ENCODE data around the gene CBLN1. TPM values are rescaled to one million over a fixed set of nuclear protein-coding genes. Genes with fewer than 3 reads are reported as not detected.

The CBLN1 gene
- total RNA-seq, 1 donor from 2014 or later: 0.11 TPM

- Mint-ChIP-seq H3K4me1 (ENCODE audit: low read depth, unreplicated experiment) (no peaks in the 10 kb centered on the region), H3K9me3 (ENCODE audit: unreplicated experiment) (peaks cover 13% of the 10 kb centered on the region), H3K4me3 (ENCODE audit: unreplicated experiment) (no peak overlapping the region), H3K27ac (ENCODE audit: unreplicated experiment) (no peak overlapping the region), H3K27me3 (ENCODE audit: low read depth, unreplicated experiment) (peaks cover 89% of the 10 kb centered on the region), H3K36me3 (ENCODE audit: low read depth, unreplicated experiment) (no peaks in the 10 kb centered on the region)
- no peak overlapping the region for H3K4me2 ChIP-seq (ENCODE audit: low read length)
- FAIRE-seq (no peak), DNase-seq (ENCODE audit: low read depth) (no peak)
- no peak for TF ChIP-seq EZH2 (IDR thresholded peaks at IDR 0.05; ENCODE audit: insufficient read depth, low read length)
- no peak for TF ChIP-seq CTCF (IDR thresholded peaks at IDR 0.05; ENCODE audit: insufficient read depth, low read depth, low read length)
- H3K4me1 ChIP-seq (ENCODE audit: insufficient read depth, low read length): no peaks in the 10 kb centered on the region
- H3K27ac ChIP-seq (ENCODE audit: low read depth, low read length): no peak overlapping the region
- H4K20me1 ChIP-seq (ENCODE audit: insufficient read depth, low read length): no peaks in the 10 kb centered on the region
- no peaks in the 10 kb centered on the region for H3K36me3 ChIP-seq (ENCODE audit: insufficient read depth, low read length)
- no peak overlapping the region for H3K9ac ChIP-seq (ENCODE audit: low read length)
- H3K9me3 ChIP-seq (ENCODE audit: insufficient read depth, low read depth, low read length): peaks cover 2% of the 10 kb centered on the region
- no peak overlapping the region for H2AFZ ChIP-seq (ENCODE audit: low read depth, low read length)
- H3K4me3 ChIP-seq (ENCODE audit: insufficient read depth, low read depth, low read length): no peak overlapping the region
- peaks cover 56% of the 10 kb centered on the region for H3K27me3 ChIP-seq (ENCODE audit: insufficient read depth, low read length)
- no peaks in the 10 kb centered on the region for H3K79me2 ChIP-seq (ENCODE audit: insufficient read depth, low read length)
Measured at GRCh38 chr16:49276646-49277385, 4.8 kb downstream of the CBLN1 start.

DNA sequence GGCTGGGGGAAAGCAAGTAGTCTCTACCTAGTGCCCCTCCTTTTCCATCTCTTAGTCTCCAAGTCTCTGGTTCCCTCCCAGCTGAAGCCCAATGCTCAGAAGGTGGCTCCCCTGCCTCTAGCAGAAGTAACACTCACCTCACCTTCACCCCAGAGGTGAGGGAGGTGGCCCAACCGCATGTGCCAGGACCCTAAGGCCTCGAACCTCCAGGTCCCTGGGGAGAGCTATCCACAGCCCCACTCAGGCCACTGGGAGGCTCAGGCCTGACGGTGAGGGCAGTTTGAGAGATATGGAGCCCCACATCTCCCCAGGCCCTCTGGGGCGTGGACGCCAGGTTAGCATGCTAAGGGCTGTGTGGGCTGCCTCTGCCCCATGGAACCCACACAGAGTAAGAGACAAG, 5.8 kb downstream of the CBLN1 start:
- Mint-ChIP-seq H3K27me3 (ENCODE audit: low read depth, unreplicated experiment) (peaks cover 94% of the 10 kb centered on the region), H3K36me3 (ENCODE audit: low read depth, unreplicated experiment) (no peaks in the 10 kb centered on the region), H3K9me3 (ENCODE audit: unreplicated experiment) (peaks cover 13% of the 10 kb centered on the region), H3K4me3 (ENCODE audit: unreplicated experiment) (no peak overlapping the region), H3K27ac (ENCODE audit: unreplicated experiment) (no peak overlapping the region), H3K4me1 (ENCODE audit: low read depth, unreplicated experiment) (no peaks in the 10 kb centered on the region)
- Histone ChIP-seq H3K4me3 (ENCODE audit: insufficient read depth, low read depth, low read length) (no peak overlapping the region), H4K20me1 (ENCODE audit: insufficient read depth, low read length) (no peaks in the 10 kb centered on the region), H3K4me1 (ENCODE audit: insufficient read depth, low read length) (no peaks in the 10 kb centered on the region), H3K79me2 (ENCODE audit: insufficient read depth, low read length) (no peaks in the 10 kb centered on the region), H3K27me3 (ENCODE audit: insufficient read depth, low read length) (peaks cover 52% of the 10 kb centered on the region), H3K27ac (ENCODE audit: low read depth, low read length) (no peak overlapping the region), H3K9me3 (ENCODE audit: insufficient read depth, low read depth, low read length) (peaks cover 2% of the 10 kb centered on the region), H3K4me2 (ENCODE audit: low read length) (no peak overlapping the region), H2AFZ (ENCODE audit: low read depth, low read length) (no peak overlapping the region), H3K9ac (ENCODE audit: low read length) (no peak overlapping the region), H3K36me3 (ENCODE audit: insufficient read depth, low read length) (no peaks in the 10 kb centered on the region)
- DNase-seq (ENCODE audit: low read depth): no peak
- TF ChIP-seq EZH2 (IDR thresholded peaks at IDR 0.05; ENCODE audit: insufficient read depth, low read length): no peak
- FAIRE-seq: no peak

- DNase-seq (ENCODE audit: low read depth): no peak
- Histone ChIP-seq H3K27me3 (ENCODE audit: insufficient read depth, low read length) (peaks cover 45% of the 10 kb centered on the region), H3K4me3 (ENCODE audit: insufficient read depth, low read depth, low read length) (no peak overlapping the region), H2AFZ (ENCODE audit: low read depth, low read length) (no peak overlapping the region), H3K9me3 (ENCODE audit: insufficient read depth, low read depth, low read length) (peaks cover 2% of the 10 kb centered on the region), H3K4me2 (ENCODE audit: low read length) (no peak overlapping the region), H3K36me3 (ENCODE audit: insufficient read depth, low read length) (no peaks in the 10 kb centered on the region), H3K27ac (ENCODE audit: low read depth, low read length) (no peak overlapping the region), H3K79me2 (ENCODE audit: insufficient read depth, low read length) (no peaks in the 10 kb centered on the region), H3K4me1 (ENCODE audit: insufficient read depth, low read length) (no peaks in the 10 kb centered on the region), H4K20me1 (ENCODE audit: insufficient read depth, low read length) (no peaks in the 10 kb centered on the region), H3K9ac (ENCODE audit: low read length) (no peak overlapping the region)
- Mint-ChIP-seq H3K4me1 (ENCODE audit: low read depth, unreplicated experiment) (no peaks in the 10 kb centered on the region), H3K36me3 (ENCODE audit: low read depth, unreplicated experiment) (no peaks in the 10 kb centered on the region), H3K27me3 (ENCODE audit: low read depth, unreplicated experiment) (peaks cover 92% of the 10 kb centered on the region), H3K27ac (ENCODE audit: unreplicated experiment) (no peak overlapping the region), H3K9me3 (ENCODE audit: unreplicated experiment) (peaks cover 13% of the 10 kb centered on the region), H3K4me3 (ENCODE audit: unreplicated experiment) (no peak overlapping the region)
- TF ChIP-seq EZH2 (IDR thresholded peaks at IDR 0.05; ENCODE audit: insufficient read depth, low read length) (no peak), CTCF (IDR thresholded peaks at IDR 0.05; ENCODE audit: insufficient read depth, low read depth, low read length) (no peak)
- no peak for FAIRE-seq
Measured at GRCh38 chr16:49275050-49275730, 6.4 kb downstream of the CBLN1 start.
